Natural killer cell (primary cell): ENCODE measurements around the gene EBI3. TPM values are rescaled to one million over a fixed set of nuclear protein-coding genes. Genes with fewer than 3 reads are reported as not detected.

Experiments used
- ATAC-seq, 3 donors: fragments of 150-1000 bp in 2 of 3; fragments of 200-7000 bp in 1 of 3; cut with Tn5 transposase; 1 replicate in 1 of 3; 2 replicates in 2 of 3; pipeline ENCODE4 v1.10.0; 2021; ENCODE audit warnings: mild to moderate bottlenecking in 2 of 3, moderate library complexity in 2 of 3
- DNase-seq, 2 donors: peaks; one replicate each; pipeline versions ENCODE4 v3.0.0 to v3.0.0-alpha.2; 2013 to 2021; ENCODE audit warnings: mixed read lengths in 1 of 2
- H3K27ac ChIP-seq: one replicate; pipeline ENCODE4 v1.5.1; 2013; ENCODE audit warnings: mild to moderate bottlenecking, low read length
- H3K27me3 ChIP-seq: one replicate; pipeline ENCODE4 v1.6.1; 2013; ENCODE audit warnings: low read length; ENCODE audit not compliant: control insufficient read depth, insufficient read depth
- H3K36me3 ChIP-seq: one replicate; pipeline ENCODE4 v1.6.1; 2013; ENCODE audit warnings: low read length; ENCODE audit not compliant: control insufficient read depth, insufficient read depth
- H3K4me1 ChIP-seq: one replicate; pipeline ENCODE4 v1.6.1; 2013; ENCODE audit warnings: low read length; ENCODE audit not compliant: control insufficient read depth, insufficient read depth
- H3K4me3 ChIP-seq: one replicate; pipeline ENCODE4 v1.5.1; 2013; ENCODE audit warnings: low read length
- H3K9me3 ChIP-seq: one replicate; pipeline ENCODE4 v1.6.1; 2013; ENCODE audit warnings: low read length; ENCODE audit not compliant: control insufficient read depth, insufficient read depth
- H3K27ac Mint-ChIP-seq, 2 donors: one replicate each; pipeline ENCODE4 v1.8.0; 2022; ENCODE audit warnings: mild to moderate bottlenecking in 2 of 2, mixed read lengths in 2 of 2, moderate library complexity in 1 of 2
- H3K27me3 Mint-ChIP-seq, 2 donors: one replicate each; pipeline ENCODE4 v1.8.0; 2022; ENCODE audit warnings: low read depth in 2 of 2, mixed read lengths in 2 of 2
- H3K36me3 Mint-ChIP-seq: one replicate; pipeline ENCODE4 v1.8.0; 2022; ENCODE audit warnings: mixed read lengths
- H3K4me1 Mint-ChIP-seq, 2 donors: one replicate each; pipeline ENCODE4 v1.8.0; 2022; ENCODE audit warnings: mixed read lengths in 2 of 2
- H3K4me3 Mint-ChIP-seq: one replicate; pipeline ENCODE4 v1.8.0; 2022; ENCODE audit warnings: mild to moderate bottlenecking, moderate library complexity, mixed read lengths
- H3K9me3 Mint-ChIP-seq, 2 donors: one replicate each; pipeline ENCODE4 v1.8.0; 2022; ENCODE audit warnings: mixed read lengths in 2 of 2
- CTCF ChIP-seq: fragments of 200-600 bp; IDR thresholded peaks from one replicate; pipeline ENCODE4 v1.8.0; 2022; ENCODE audit warnings: antibody characterized with exemption
- WGBS: methylation state at CpG from one replicate; pipeline ENCODE4 v1.1.7; 2013; ENCODE audit warnings: missing lambda C conversion rate; ENCODE audit not compliant: insufficient coverage; 5-methylcytosine and 5-hydroxymethylcytosine counted together
- intact Hi-C: fragments of 100-400 bp; cut with micrococcal nuclease; formaldehyde crosslinking; loops from one replicate; pipeline ENCODE4 v1.14.2; 2022
- total RNA-seq, 4 donors: library from RNA; stranded (reverse); fragments of 120-200 nt in 1 of 4; gene quantifications; one replicate each; pipeline versions ENCODE4 v1.2.3 to v1.2.4, GENCODE V29; 2013 to 2022

Gene EBI3
- total RNA-seq, 3 donors from 2014 or later (not counting 1 experiment from before 2014, with no cell fraction given) = not detected

- intact Hi-C loops = no loop called here
- peaks cover 0 to 6% of the 10 kb centered on the region in 2 donors for H3K9me3 Mint-ChIP-seq
- no peak for TF ChIP-seq CTCF
- ATAC-seq = peak in 1 of 3 donors; percentile 34
- Histone ChIP-seq H3K4me3 (no peak overlapping the region), H3K27me3 (peaks cover 16% of the 10 kb centered on the region), H3K4me1 (no peaks in the 10 kb centered on the region), H3K36me3 (no peaks in the 10 kb centered on the region), H3K27ac (no peak overlapping the region), H3K9me3 (no peaks in the 10 kb centered on the region)
- no peak overlapping the region for H3K4me3 Mint-ChIP-seq
- no peak for DNase-seq
- 17% methylated on average over 66 of the region's 70 CpGs for WGBS
- H3K4me1 Mint-ChIP-seq = peaks cover 0 to 12% of the 10 kb centered on the region in 2 donors
- H3K27ac Mint-ChIP-seq = no peak overlapping the region
- peaks cover 38 to 47% of the 10 kb centered on the region in 2 donors for H3K27me3 Mint-ChIP-seq
- no peaks in the 10 kb centered on the region for H3K36me3 Mint-ChIP-seq
Measured at GRCh38 chr19:4197625-4198466, 31.5 kb upstream of the EBI3 start.

GRCh38 chr19:4198467-4199126 lies 30.7 kb upstream of the EBI3 start:
- ATAC-seq = no peak
- intact Hi-C loops = no loop called here
- no peak overlapping the region for H3K27ac Mint-ChIP-seq
- H3K4me3 Mint-ChIP-seq = no peak overlapping the region
- Histone ChIP-seq H3K36me3 (no peaks in the 10 kb centered on the region), H3K4me1 (no peaks in the 10 kb centered on the region), H3K27ac (no peak overlapping the region), H3K27me3 (peaks cover 16% of the 10 kb centered on the region), H3K4me3 (no peak overlapping the region), H3K9me3 (no peaks in the 10 kb centered on the region)
- DNase-seq = no peak
- peaks cover 38 to 44% of the 10 kb centered on the region in 2 donors for H3K27me3 Mint-ChIP-seq
- H3K9me3 Mint-ChIP-seq = peaks cover 0 to 6% of the 10 kb centered on the region in 2 donors
- 12% methylated on average over 23 of the region's 28 CpGs for WGBS
- TF ChIP-seq CTCF = no peak
- H3K4me1 Mint-ChIP-seq = peaks cover 0 to 12% of the 10 kb centered on the region in 2 donors
- no peaks in the 10 kb centered on the region for H3K36me3 Mint-ChIP-seq

DNA sequence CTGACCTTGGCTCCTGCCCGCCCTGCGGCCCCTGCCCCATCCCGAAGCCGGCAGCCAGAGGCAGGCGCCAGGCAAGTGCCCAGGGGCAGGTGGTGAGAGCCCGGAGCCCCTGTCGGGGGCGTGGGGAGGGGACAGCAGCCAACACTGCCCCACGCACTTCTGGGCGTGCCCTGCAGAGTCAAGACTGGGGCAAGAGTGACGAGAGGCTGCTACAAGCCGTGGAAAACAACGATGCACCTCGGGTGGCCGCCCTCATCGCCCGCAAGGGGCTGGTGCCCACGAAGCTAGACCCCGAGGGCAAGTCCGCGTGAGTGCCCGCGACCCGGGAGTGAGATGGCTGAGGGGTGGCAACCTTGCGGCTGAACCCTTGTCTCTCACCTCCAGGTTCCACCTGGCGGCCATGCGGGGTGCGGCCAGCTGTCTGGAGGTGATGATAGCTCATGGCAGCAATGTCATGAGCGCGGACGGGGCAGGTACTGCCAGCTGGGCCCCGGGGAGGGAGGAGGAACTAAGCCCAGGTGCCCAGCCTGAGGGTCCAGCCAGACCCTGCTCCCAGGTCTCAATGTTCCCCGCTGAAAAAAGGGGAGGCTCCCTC lies 29.5 kb upstream of the EBI3 start:
- WGBS = 78% methylated on average over 33 of the region's 33 CpGs
- DNase-seq (no peak), ATAC-seq (no peak)
- Histone ChIP-seq H3K36me3 (no peaks in the 10 kb centered on the region), H3K27ac (no peak overlapping the region), H3K9me3 (no peaks in the 10 kb centered on the region), H3K27me3 (peaks cover 16% of the 10 kb centered on the region), H3K4me1 (peaks cover 4% of the 10 kb centered on the region), H3K4me3 (no peak overlapping the region)
- intact Hi-C loops = loop anchor here (10.0 kb wide), 1 partner anchor 535 kb away; no protein-coding TSS in a partner anchor
- TF ChIP-seq CTCF = no peak
- Mint-ChIP-seq H3K36me3 (no peaks in the 10 kb centered on the region), H3K4me3 (no peak overlapping the region), H3K27me3 (peaks cover 29 to 38% of the 10 kb centered on the region in 2 donors), H3K9me3 (peaks cover 0 to 6% of the 10 kb centered on the region in 2 donors), H3K4me1 (peaks cover 0 to 18% of the 10 kb centered on the region in 2 donors), H3K27ac (no peak overlapping the region)
